HUES6 (cell line): Measurements from ENCODE around the gene RANBP17.

Experiments used
- H3K27ac ChIP-seq: 2 replicates; pipeline ENCODE4 v1.7.0; 2013; ENCODE audit warnings: low read depth, mild to moderate bottlenecking, low read length, inconsistent platforms
- H3K27me3 ChIP-seq: 2 replicates; pipeline ENCODE4 v1.6.1; 2013; ENCODE audit warnings: low read length; ENCODE audit not compliant: control insufficient read depth, insufficient read depth
- H3K36me3 ChIP-seq: 2 replicates; pipeline ENCODE4 v1.6.1; 2013; ENCODE audit warnings: low read length; ENCODE audit not compliant: control insufficient read depth, insufficient read depth
- H3K4me1 ChIP-seq: 2 replicates; pipeline ENCODE4 v1.6.1; 2013; ENCODE audit warnings: low read length; ENCODE audit not compliant: control insufficient read depth, insufficient read depth
- H3K4me3 ChIP-seq: 2 replicates; pipeline ENCODE4 v1.5.1; 2013; ENCODE audit warnings: low read depth, low read length
- H3K9ac ChIP-seq: one replicate; pipeline ENCODE4 v1.6.1; 2013; ENCODE audit warnings: mild to moderate bottlenecking, low read length
- H3K9me3 ChIP-seq: 2 replicates; pipeline ENCODE4 v1.6.1; 2013; ENCODE audit warnings: low read depth, low read length; ENCODE audit not compliant: control insufficient read depth, insufficient read depth

The RANBP17 gene

GRCh38 chr5:171263181-171263580 is 401.4 kb downstream of the RANBP17 start:
- Histone ChIP-seq H3K27me3 (no peaks in the 10 kb centered on the region), H3K4me1 (no peaks in the 10 kb centered on the region), H3K9me3 (no peaks in the 10 kb centered on the region)

GRCh38 chr5:171264843-171265242 is 403.0 kb downstream of the RANBP17 start:
- no peaks in the 10 kb centered on the region for H3K36me3 ChIP-seq
- H3K4me3 ChIP-seq = no peak overlapping the region
- no peak overlapping the region for H3K27ac ChIP-seq
- no peaks in the 10 kb centered on the region for H3K4me1 ChIP-seq
- no peaks in the 10 kb centered on the region for H3K27me3 ChIP-seq
- no peaks in the 10 kb centered on the region for H3K9me3 ChIP-seq
- H3K9ac ChIP-seq = no peak overlapping the region

More at GRCh38 chr5:171263181-171263580, 401.4 kb downstream of the RANBP17 start:
- H3K27ac ChIP-seq = no peak overlapping the region
- H3K4me3 ChIP-seq = no peak overlapping the region
- no peak overlapping the region for H3K9ac ChIP-seq
- H3K36me3 ChIP-seq = no peaks in the 10 kb centered on the region

DNA sequence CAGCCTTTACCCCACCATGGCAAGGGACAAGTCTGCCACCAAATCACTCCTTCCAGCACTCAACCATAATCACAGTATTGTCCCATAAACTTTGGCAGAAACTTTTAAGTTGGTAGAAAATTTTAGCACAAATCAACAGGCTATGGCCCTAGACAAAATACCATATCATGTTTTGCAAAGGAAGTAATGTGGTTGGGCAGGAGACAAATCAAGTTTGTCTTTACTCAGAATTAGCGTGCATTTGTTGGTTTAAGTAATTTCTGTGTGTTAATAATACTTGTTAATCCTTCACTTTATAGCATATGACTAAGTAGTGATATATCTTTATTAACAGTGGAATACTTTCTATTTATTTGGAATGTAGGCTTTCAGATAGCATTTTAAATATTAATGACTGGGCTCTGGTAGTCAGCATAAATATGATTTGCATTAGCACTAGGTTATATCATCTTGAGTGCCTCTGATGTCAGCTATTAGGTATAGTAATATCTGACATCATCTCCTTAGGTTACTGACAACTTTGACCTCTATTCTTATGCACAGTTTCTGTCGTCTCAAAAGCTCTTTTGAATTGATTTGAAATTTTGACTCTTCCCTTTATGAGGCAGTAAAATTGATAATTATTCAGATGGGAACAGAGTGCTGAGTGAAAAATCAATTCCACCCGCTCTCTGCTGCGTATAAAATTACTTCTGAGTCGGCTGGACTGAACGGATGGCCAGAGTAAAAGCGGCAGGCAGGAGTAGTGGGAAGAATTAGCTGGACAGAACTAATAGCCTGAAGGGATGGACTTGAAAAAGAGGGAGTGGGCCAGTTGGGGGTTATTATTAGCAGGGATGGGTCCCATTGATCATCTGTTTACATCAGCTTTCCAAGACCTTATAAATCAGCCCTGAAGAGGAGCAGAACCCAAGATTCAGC is 407.1 kb downstream of the RANBP17 start:
- no peak overlapping the region for H3K9ac ChIP-seq
- H3K9me3 ChIP-seq = no peaks in the 10 kb centered on the region
- H3K4me3 ChIP-seq = no peak overlapping the region
- H3K27ac ChIP-seq = no peak overlapping the region
- no peaks in the 10 kb centered on the region for H3K36me3 ChIP-seq
- H3K27me3 ChIP-seq = no peaks in the 10 kb centered on the region
- no peaks in the 10 kb centered on the region for H3K4me1 ChIP-seq

- no peaks in the 10 kb centered on the region for H3K27me3 ChIP-seq
- no peaks in the 10 kb centered on the region for H3K36me3 ChIP-seq
- H3K9ac ChIP-seq = no peak overlapping the region
Observed at GRCh38 chr5:171269717-171270116, 407.9 kb downstream of the RANBP17 start.

GRCh38 chr5:171270136-171270535 is 408.3 kb downstream of the RANBP17 start:
- Histone ChIP-seq H3K9ac (no peak overlapping the region), H3K36me3 (no peaks in the 10 kb centered on the region), H3K4me3 (no peak overlapping the region)

More at GRCh38 chr5:171269717-171270116, 407.9 kb downstream of the RANBP17 start:
- Histone ChIP-seq H3K9me3 (no peaks in the 10 kb centered on the region), H3K4me1 (no peaks in the 10 kb centered on the region), H3K27ac (no peak overlapping the region), H3K4me3 (no peak overlapping the region)

GRCh38 chr5:171271798-171272197 is 410.0 kb downstream of the RANBP17 start:
- H3K27ac ChIP-seq = no peak overlapping the region
- H3K27me3 ChIP-seq = no peaks in the 10 kb centered on the region
- H3K9ac ChIP-seq = no peak overlapping the region
- no peaks in the 10 kb centered on the region for H3K36me3 ChIP-seq
- H3K4me1 ChIP-seq = peaks cover 4% of the 10 kb centered on the region; the same call in 1 of the 2 replicates
- H3K9me3 ChIP-seq = no peaks in the 10 kb centered on the region
- H3K4me3 ChIP-seq = no peak overlapping the region

More at GRCh38 chr5:171270136-171270535, 408.3 kb downstream of the RANBP17 start:
- H3K9me3 ChIP-seq = no peaks in the 10 kb centered on the region
- no peaks in the 10 kb centered on the region for H3K4me1 ChIP-seq
- no peaks in the 10 kb centered on the region for H3K27me3 ChIP-seq
- H3K27ac ChIP-seq = no peak overlapping the region

GRCh38 chr5:171272996-171273970 is 411.5 kb downstream of the RANBP17 start:
- Histone ChIP-seq H3K4me1 (peaks cover 4% of the 10 kb centered on the region; the same call in 1 of the 2 replicates), H3K9me3 (no peaks in the 10 kb centered on the region), H3K36me3 (no peaks in the 10 kb centered on the region), H3K4me3 (no peak overlapping the region), H3K27ac (no peak overlapping the region), H3K9ac (no peak overlapping the region), H3K27me3 (no peaks in the 10 kb centered on the region)

DNA sequence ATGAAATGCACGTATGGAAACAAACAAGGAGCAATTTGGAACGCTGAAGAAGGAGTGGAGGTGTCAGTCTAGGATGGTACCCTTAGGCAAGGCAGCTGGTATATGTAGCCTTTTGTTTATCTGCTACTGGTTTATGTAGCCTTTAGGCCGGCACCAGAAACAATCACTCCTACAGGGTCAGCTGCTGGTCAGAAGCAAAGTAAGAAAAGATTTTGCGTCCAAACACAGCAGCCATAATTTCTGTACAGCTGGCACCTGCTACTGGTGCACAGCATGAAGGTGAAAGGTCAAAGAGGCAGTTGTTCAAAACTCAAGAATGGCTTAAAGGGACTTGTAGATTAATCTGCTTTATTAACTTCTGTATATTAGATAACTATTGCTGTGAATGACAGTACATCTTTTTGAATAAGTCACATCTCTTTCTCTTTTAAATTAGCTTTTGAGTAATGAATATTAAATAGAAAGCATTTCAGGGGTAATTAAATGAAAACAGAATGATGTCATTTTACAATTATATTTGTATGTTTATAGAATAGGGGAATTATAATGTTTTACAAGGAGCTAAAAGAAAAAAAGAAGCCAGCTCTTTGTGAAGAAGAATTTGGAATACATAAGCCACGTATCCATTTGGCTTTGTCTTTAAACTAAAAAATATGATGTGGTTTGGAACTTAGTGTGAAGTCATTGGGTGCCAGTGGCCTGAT is 414.2 kb downstream of the RANBP17 start:
- H3K9ac ChIP-seq = no peak overlapping the region
- no peaks in the 10 kb centered on the region for H3K27me3 ChIP-seq
- peaks cover 4% of the 10 kb centered on the region; the same call in 1 of the 2 replicates for H3K4me1 ChIP-seq
- no peak overlapping the region for H3K4me3 ChIP-seq
- no peak overlapping the region for H3K27ac ChIP-seq
- no peaks in the 10 kb centered on the region for H3K9me3 ChIP-seq
- no peaks in the 10 kb centered on the region for H3K36me3 ChIP-seq

DNA sequence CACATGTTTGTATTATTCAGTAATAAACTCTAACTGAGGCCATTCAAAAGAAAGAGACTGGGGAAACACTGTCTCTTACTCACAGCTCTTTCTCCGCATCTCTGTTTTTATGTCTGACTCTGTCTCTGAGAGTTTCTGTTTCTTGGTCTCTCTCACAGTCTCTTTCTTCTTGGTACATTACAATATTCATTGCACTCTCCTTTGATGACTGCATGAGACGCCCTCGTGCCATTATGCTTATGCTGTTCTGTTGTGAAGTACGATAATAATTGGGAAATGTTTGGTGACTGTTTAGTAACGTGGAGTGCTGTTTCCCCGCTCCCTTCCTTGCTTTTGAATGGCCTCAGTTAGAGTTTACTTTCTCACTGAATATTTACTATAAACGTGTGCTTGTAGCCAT is 421.9 kb downstream of the RANBP17 start:
- no peak overlapping the region for H3K4me3 ChIP-seq
- H3K36me3 ChIP-seq = no peaks in the 10 kb centered on the region
- no peaks in the 10 kb centered on the region for H3K9me3 ChIP-seq
- no peak overlapping the region for H3K27ac ChIP-seq
- no peak overlapping the region for H3K9ac ChIP-seq
- H3K27me3 ChIP-seq = no peaks in the 10 kb centered on the region; the same call in 1 of the 2 replicates
- H3K4me1 ChIP-seq = no peaks in the 10 kb centered on the region

DNA sequence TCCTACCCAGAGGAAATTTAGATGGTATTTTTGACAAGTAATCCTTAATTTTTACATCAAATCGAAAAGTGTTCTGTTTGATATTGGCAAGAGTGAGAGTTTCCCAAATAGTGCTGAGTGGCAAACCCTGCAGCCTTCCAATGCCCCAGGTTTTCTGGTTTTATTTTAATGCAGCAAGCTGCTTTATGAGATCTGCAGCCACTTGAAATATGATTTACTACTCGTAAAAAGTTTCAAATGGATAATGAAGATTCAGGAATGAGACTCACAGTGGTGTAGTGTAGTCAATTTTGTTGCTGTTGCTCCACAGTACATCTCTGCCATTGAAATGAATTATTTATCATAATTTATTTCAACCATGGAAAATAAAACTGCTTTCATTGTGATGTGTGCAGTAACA is 423.6 kb downstream of the RANBP17 start:
- Histone ChIP-seq H3K27ac (no peak overlapping the region), H3K9ac (no peak overlapping the region), H3K4me1 (no peaks in the 10 kb centered on the region), H3K36me3 (no peaks in the 10 kb centered on the region), H3K27me3 (no peaks in the 10 kb centered on the region; the same call in 1 of the 2 replicates), H3K9me3 (no peaks in the 10 kb centered on the region), H3K4me3 (no peak overlapping the region)
